Gastroesophageal sphincter (tissue), 4 donors: Measurements from ENCODE around the gene PTPN14. TPM values are rescaled to one million over a fixed set of nuclear protein-coding genes. Genes with fewer than 3 reads are reported as not detected.

Source experiments
- ATAC-seq: fragments of 150-250 bp; one replicate; pipeline ENCODE4 v1.9.1; 2016; ENCODE audit warnings: mild to moderate bottlenecking, moderate library complexity
- H3K27ac ChIP-seq, 4 donors: fragments of 200-600 bp; sonication (generic) in 3 of 4; 1 replicate in 3 of 4; 2 replicates in 1 of 4; pipeline ENCODE4 v1.5.1; 2016 to 2019
- H3K27me3 ChIP-seq: fragments of 200-600 bp; sonication (generic); one replicate; pipeline ENCODE4 v1.5.1; 2019
- H3K36me3 ChIP-seq, 2 donors: fragments of 200-600 bp; sonication (generic); one replicate each; pipeline ENCODE4 v1.5.1; 2019; ENCODE audit warnings: control low read depth in 1 of 2
- H3K4me1 ChIP-seq, 3 donors: fragments of 200-600 bp; sonication (generic); 1 replicate in 2 of 3; 2 replicates in 1 of 3; pipeline ENCODE4 v1.5.1; 2016 to 2019; ENCODE audit warnings: control low read depth in 2 of 3
- H3K4me3 ChIP-seq, 2 donors: fragments of 200-600 bp; sonication (generic); one replicate each; pipeline ENCODE4 v1.5.1; 2019; ENCODE audit warnings: mild to moderate bottlenecking in 1 of 2, moderate library complexity in 1 of 2
- H3K9me3 ChIP-seq, 3 donors: fragments of 200-600 bp; sonication (generic); one replicate each; pipeline ENCODE4 v1.5.1; 2017 to 2019; ENCODE audit warnings: control low read depth in 2 of 3
- EP300 ChIP-seq: sonication (generic); formaldehyde crosslinking; IDR thresholded peaks from one replicate; pipeline ENCODE4 v1.6.1; 2017; ENCODE audit warnings: antibody characterized with exemption, mild to moderate bottlenecking
- POLR2A ChIP-seq, 2 donors: fragments of 450-650 bp; IDR thresholded peaks; one replicate each; pipeline ENCODE4 v1.6.1; 2017; ENCODE audit warnings: antibody characterized with exemption in 2 of 2, mild to moderate bottlenecking in 2 of 2, moderate library complexity in 1 of 2
- POLR2AphosphoS5 ChIP-seq: sonication (generic); formaldehyde crosslinking; IDR thresholded peaks from one replicate; pipeline ENCODE4 v1.6.1; 2017; ENCODE audit warnings: antibody characterized with exemption
- WGBS, 2 donors: methylation state at CpG; one replicate each; pipeline ENCODE4 v1.1.5; 2018; ENCODE audit warnings: low coverage in 1 of 2; 5-methylcytosine and 5-hydroxymethylcytosine counted together
- total RNA-seq, 4 donors: library from RNA; depleted of rRNA; stranded (reverse); fragments of >200 nt; gene quantifications; one replicate each; pipeline ENCODE4 v1.1.0, GENCODE V29; 2016
- TF ChIP-seq, protein P1 (sequence below), 4 experiments: fragments of 200-600 bp in 2 of 4; fragments of 450-650 bp in 2 of 4; sonication (generic) in 1 of 4; IDR thresholded peaks; one replicate each; pipeline ENCODE4 v1.5.1; 2017 to 2019; ENCODE audit warnings: antibody characterized with exemption in 4 of 4, mild to moderate bottlenecking in 2 of 4, moderate library complexity in 2 of 4

The PTPN14 gene
- total RNA-seq, 4 donors from 2014 or later, result 38.9 to 96.8 (median 75.4) TPM

DNA sequence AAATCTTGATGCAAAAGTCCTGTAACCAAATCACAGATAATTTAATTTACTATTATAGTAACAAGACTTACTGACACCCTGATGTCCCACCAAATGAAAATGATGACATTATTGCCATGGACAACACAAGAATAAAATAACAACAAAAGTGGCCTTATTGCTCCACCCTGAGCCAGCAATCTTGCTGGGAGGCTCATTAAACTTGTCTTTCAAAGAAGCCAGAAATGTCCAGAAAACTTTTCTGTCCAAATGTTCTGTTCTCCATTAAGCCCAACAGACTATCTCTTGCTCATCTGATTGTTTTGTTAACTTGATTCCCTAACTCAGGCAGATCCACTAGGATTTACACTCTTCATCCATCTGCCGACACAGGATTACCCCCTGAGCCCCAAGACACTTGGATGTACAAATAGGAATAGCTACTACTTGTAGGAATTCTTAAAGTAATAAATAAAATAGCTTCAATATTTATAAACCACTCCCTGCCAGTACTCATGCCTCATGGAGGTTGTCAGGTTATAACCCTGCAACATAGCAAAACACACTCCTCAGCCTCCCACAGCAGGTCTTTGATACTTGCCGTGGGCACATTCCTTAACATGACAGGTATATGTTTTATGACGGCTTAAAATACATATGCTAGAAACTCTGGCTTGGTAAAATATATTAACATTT is 84.9 kb downstream of the PTPN14 start:
- Histone ChIP-seq H3K36me3 (peaks cover 0 to 5% of the 10 kb centered on the region in 2 donors), H3K4me1 (peaks cover 0 to 46% (median 13%) of the 10 kb centered on the region in 3 donors), H3K9me3 (no peaks in the 10 kb centered on the region), H3K4me3 (no peak overlapping the region), H3K27ac (no peak overlapping the region), H3K27me3 (no peaks in the 10 kb centered on the region)
- ATAC-seq, result no peak
- WGBS, 2 donors, result 20 to 26% methylated on average over 3 of the region's 3 CpGs
- TF ChIP-seq POLR2AphosphoS5 (no peak), EP300 (no peak), POLR2A (IDR thresholded peaks at IDR 0.05) (no peak)
- TF ChIP-seq, protein P1, sequence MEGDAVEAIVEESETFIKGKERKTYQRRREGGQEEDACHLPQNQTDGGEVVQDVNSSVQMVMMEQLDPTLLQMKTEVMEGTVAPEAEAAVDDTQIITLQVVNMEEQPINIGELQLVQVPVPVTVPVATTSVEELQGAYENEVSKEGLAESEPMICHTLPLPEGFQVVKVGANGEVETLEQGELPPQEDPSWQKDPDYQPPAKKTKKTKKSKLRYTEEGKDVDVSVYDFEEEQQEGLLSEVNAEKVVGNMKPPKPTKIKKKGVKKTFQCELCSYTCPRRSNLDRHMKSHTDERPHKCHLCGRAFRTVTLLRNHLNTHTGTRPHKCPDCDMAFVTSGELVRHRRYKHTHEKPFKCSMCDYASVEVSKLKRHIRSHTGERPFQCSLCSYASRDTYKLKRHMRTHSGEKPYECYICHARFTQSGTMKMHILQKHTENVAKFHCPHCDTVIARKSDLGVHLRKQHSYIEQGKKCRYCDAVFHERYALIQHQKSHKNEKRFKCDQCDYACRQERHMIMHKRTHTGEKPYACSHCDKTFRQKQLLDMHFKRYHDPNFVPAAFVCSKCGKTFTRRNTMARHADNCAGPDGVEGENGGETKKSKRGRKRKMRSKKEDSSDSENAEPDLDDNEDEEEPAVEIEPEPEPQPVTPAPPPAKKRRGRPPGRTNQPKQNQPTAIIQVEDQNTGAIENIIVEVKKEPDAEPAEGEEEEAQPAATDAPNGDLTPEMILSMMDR (IDR thresholded peaks at IDR 0.05), result no peak

DNA sequence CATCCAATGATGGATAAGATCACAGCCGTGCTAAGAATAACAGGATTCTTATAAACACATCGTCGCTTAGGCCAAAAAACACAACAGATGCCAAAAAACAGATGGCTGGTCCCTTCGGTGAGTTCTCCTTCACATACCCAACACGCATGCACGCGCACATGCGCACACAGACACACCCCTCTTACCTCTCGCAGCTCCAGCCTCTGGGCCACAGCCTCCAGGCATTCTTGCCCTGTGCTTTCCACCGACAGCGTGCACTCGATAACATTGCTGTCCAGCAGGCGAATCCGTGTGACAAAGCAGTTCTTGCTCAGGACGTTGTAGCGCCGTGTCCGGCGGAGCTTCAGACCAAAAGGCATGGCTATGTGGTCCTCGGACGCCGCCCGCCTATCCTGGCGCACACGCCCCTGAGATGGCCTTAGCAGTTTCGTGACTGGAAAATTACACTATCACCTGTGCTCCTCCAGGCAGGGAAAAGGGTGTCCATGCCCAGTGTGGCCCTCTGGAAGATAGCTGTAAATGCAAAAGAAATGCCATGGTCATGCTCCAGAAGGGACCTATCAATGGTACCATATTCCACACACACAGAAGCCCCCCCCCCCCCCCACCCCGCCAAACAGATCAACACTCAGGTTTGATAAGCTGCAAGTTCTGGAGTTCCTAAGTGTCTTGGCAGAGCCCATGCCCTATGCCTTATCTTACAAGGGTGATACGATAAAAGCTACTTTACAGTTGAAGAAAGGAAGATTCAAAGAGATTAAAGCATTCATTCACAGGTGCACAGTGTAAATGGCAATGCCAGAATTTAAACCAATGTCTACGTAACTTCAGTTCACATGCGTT is 86.7 kb downstream of the PTPN14 start:
- Histone ChIP-seq H3K27ac (no peak overlapping the region), H3K4me1 (peaks cover 0 to 41% (median 13%) of the 10 kb centered on the region in 3 donors), H3K9me3 (no peaks in the 10 kb centered on the region), H3K27me3 (no peaks in the 10 kb centered on the region), H3K4me3 (no peak overlapping the region), H3K36me3 (peaks cover 0 to 5% of the 10 kb centered on the region in 2 donors)
- TF ChIP-seq EP300 (no peak), POLR2A (IDR thresholded peaks at IDR 0.05) (no peak), POLR2AphosphoS5 (no peak)
- TF ChIP-seq, protein P1 (IDR thresholded peaks at IDR 0.05), result no peak
- ATAC-seq, result no peak
- WGBS, 2 donors, result 77 to 82% methylated on average over 13 of the region's 30 CpGs

DNA sequence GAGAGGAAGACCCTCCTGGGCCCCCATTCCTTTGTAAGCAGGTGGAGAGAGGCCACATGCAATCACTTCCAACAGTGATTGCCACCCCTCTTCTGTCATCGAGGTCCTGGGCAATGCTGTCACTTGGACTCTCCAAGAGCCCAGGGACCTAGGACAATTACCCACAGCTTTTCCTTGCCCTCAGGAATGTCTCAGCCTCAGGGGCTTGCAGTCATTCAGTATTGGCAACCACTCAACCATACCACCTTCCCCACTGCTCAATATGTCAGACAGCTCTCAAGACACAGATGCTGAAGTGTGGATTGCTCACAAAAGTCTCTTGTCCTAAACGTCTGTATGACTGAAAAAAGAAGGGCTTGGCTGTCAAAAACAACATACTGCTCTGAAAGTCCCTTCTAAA is 87.8 kb downstream of the PTPN14 start:
- H3K9me3 ChIP-seq, result no peaks in the 10 kb centered on the region
- H3K27me3 ChIP-seq, result no peaks in the 10 kb centered on the region
- peaks cover 0 to 34% (median 13%) of the 10 kb centered on the region in 3 donors for H3K4me1 ChIP-seq
- WGBS, 2 donors, result 11 to 86% methylated on average over 1 of the region's 2 CpGs
- H3K4me3 ChIP-seq, result no peak overlapping the region
- H3K27ac ChIP-seq, result no peak overlapping the region
- peaks cover 0 to 5% of the 10 kb centered on the region in 2 donors for H3K36me3 ChIP-seq
- ATAC-seq, result no peak
- TF ChIP-seq, protein P1 (IDR thresholded peaks at IDR 0.05), result no peak
- TF ChIP-seq EP300 (no peak), POLR2A (IDR thresholded peaks at IDR 0.05) (no peak), POLR2AphosphoS5 (no peak)

DNA sequence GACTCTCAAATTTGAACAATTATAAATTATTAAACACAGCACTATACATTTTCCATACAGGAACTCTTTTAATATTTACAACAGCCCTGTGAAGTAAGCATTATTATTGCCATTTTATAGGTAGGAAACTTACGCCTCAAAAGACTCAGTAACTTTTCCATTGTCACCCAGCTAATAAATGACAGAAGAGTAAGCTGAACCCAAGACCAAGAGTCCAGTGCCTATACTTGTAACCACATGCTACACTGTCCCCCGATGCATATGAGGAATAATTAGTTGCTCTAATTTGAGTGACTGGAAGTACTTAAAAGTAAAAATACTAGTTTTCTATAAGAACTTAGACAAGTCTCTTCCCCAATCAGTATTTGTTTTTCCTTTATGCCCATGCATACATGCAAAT is 88.5 kb downstream of the PTPN14 start:
- no peak overlapping the region for H3K4me3 ChIP-seq
- TF ChIP-seq POLR2A (IDR thresholded peaks at IDR 0.05), result no peak
- no peak for TF ChIP-seq POLR2AphosphoS5
- TF ChIP-seq, protein P1 (IDR thresholded peaks at IDR 0.05), result no peak
- TF ChIP-seq EP300, result no peak
- 97 to 100% methylated on average over 2 of the region's 2 CpGs for WGBS, 2 donors
- peaks cover 0 to 33% (median 13%) of the 10 kb centered on the region in 3 donors for H3K4me1 ChIP-seq
- H3K27me3 ChIP-seq, result no peaks in the 10 kb centered on the region
- ATAC-seq, result no peak
- H3K36me3 ChIP-seq, result peaks cover 0 to 5% of the 10 kb centered on the region in 2 donors
- H3K9me3 ChIP-seq, result no peaks in the 10 kb centered on the region
- no peak overlapping the region for H3K27ac ChIP-seq
